Osteocyte (in vitro differentiated cells): ENCODE results near the gene SLC51A. TPM values are rescaled to one million over a fixed set of nuclear protein-coding genes. Genes with fewer than 3 reads are reported as not detected.

Experiments used
- DNase-seq: peaks from one replicate; pipeline ENCODE4 v3.0.0; 2021; ENCODE audit warnings: mixed read lengths; ENCODE audit not compliant: unreplicated experiment; ENCODE audit errors: extremely low spot score
- H3K27ac Mint-ChIP-seq: one replicate; pipeline ENCODE4 v1.8.0; 2021; ENCODE audit warnings: mild to moderate bottlenecking, mixed read lengths; ENCODE audit not compliant: unreplicated experiment
- H3K27me3 Mint-ChIP-seq: one replicate; pipeline ENCODE4 v1.8.0; 2021; ENCODE audit warnings: mixed read lengths; ENCODE audit not compliant: unreplicated experiment
- H3K36me3 Mint-ChIP-seq: one replicate; pipeline ENCODE4 v1.8.0; 2021; ENCODE audit warnings: mixed read lengths; ENCODE audit not compliant: unreplicated experiment
- H3K4me1 Mint-ChIP-seq: one replicate; pipeline ENCODE4 v1.8.0; 2021; ENCODE audit warnings: mixed read lengths; ENCODE audit not compliant: unreplicated experiment
- H3K4me3 Mint-ChIP-seq: one replicate; pipeline ENCODE4 v1.8.0; 2021; ENCODE audit warnings: mild to moderate bottlenecking, moderate library complexity, mixed read lengths; ENCODE audit not compliant: unreplicated experiment
- H3K9me3 Mint-ChIP-seq: one replicate; pipeline ENCODE4 v1.8.0; 2021; ENCODE audit warnings: mixed read lengths; ENCODE audit not compliant: unreplicated experiment
- CTCF ChIP-seq: fragments of 200-600 bp; sonication (generic); IDR thresholded peaks from 2 replicates; pipeline ENCODE4 v1.5.0; 2021; ENCODE audit warnings: antibody characterized with exemption, mild to moderate bottlenecking, moderate library complexity
- total RNA-seq: library from RNA; stranded (reverse); gene quantifications from 2 replicates; pipeline ENCODE4 v1.2.1, GENCODE V29; 2021

The SLC51A gene
- total RNA-seq, 1 donor from 2014 or later: not detected

- H3K36me3 Mint-ChIP-seq: peaks cover 17% of the 10 kb centered on the region
- no peak for DNase-seq
- H3K4me1 Mint-ChIP-seq: peaks cover 18% of the 10 kb centered on the region
- H3K9me3 Mint-ChIP-seq: peaks cover 3% of the 10 kb centered on the region
- no peak for TF ChIP-seq CTCF
- no peaks in the 10 kb centered on the region for H3K27me3 Mint-ChIP-seq
- H3K27ac Mint-ChIP-seq: no peak overlapping the region
- H3K4me3 Mint-ChIP-seq: no peak overlapping the region
These were observed 58.3 kb downstream of the SLC51A start for GRCh38 chr3:196274585-196274984.

- no peak overlapping the region for H3K27ac Mint-ChIP-seq
- no peak overlapping the region for H3K4me3 Mint-ChIP-seq
- peaks cover 20% of the 10 kb centered on the region for H3K4me1 Mint-ChIP-seq
- no peak for DNase-seq
- no peaks in the 10 kb centered on the region for H3K27me3 Mint-ChIP-seq
- peaks cover 3% of the 10 kb centered on the region for H3K9me3 Mint-ChIP-seq
- peaks cover 15% of the 10 kb centered on the region for H3K36me3 Mint-ChIP-seq
- TF ChIP-seq CTCF: no peak
These were observed 58.8 kb downstream of the SLC51A start for GRCh38 chr3:196275126-196275525.

- no peak for DNase-seq
- H3K4me3 Mint-ChIP-seq: no peak overlapping the region
These were observed 64.5 kb downstream of the SLC51A start for GRCh38 chr3:196280689-196281440.

GRCh38 chr3:196281962-196282361 lies 65.6 kb downstream of the SLC51A start:
- H3K4me1 Mint-ChIP-seq: peaks cover 40% of the 10 kb centered on the region
- no peak for TF ChIP-seq CTCF
- H3K36me3 Mint-ChIP-seq: peaks cover 3% of the 10 kb centered on the region
- DNase-seq: no peak
- peak overlapping the region; percentile 8 for H3K27ac Mint-ChIP-seq
- no peak overlapping the region for H3K4me3 Mint-ChIP-seq
- no peaks in the 10 kb centered on the region for H3K9me3 Mint-ChIP-seq
- H3K27me3 Mint-ChIP-seq: no peaks in the 10 kb centered on the region

More at GRCh38 chr3:196280689-196281440, 64.5 kb downstream of the SLC51A start:
- H3K27me3 Mint-ChIP-seq: no peaks in the 10 kb centered on the region
- TF ChIP-seq CTCF: no peak
- H3K9me3 Mint-ChIP-seq: no peaks in the 10 kb centered on the region
- no peak overlapping the region for H3K27ac Mint-ChIP-seq
- H3K36me3 Mint-ChIP-seq: peaks cover 3% of the 10 kb centered on the region
- H3K4me1 Mint-ChIP-seq: peaks cover 31% of the 10 kb centered on the region

Other genes with a start within 250 kb of the SLC51A start
- gene TFRC, start 134.4 kb upstream of the SLC51A start, total RNA-seq: 80.0 and 84.6 TPM in 2 replicates
- not detected in 2 replicates for gene ZDHHC19, start 5.1 kb upstream of the SLC51A start, total RNA-seq
- 65.1 and 66.2 TPM in 2 replicates for gene PCYT1A, start 71.2 kb downstream of the SLC51A start, total RNA-seq
- gene DYNLT2B, start 101.7 kb downstream of the SLC51A start, total RNA-seq: 19.5 and 20.9 TPM in 2 replicates
- gene TM4SF19, start 121.9 kb downstream of the SLC51A start, total RNA-seq: not detected in 2 replicates
- 86.7 and 91.2 TPM in 2 replicates for gene UBXN7, start 215.9 kb downstream of the SLC51A start, total RNA-seq